Activated CD8-positive, alpha-beta T cell treated with anti-CD3 and anti-CD28 coated beads for 36 hours (primary cell): ENCODE measurements around the gene ARFGEF3. TPM values are rescaled to one million over a fixed set of nuclear protein-coding genes. Genes with fewer than 3 reads are reported as not detected.
"Not testable (repeated sequence)": the region's sequence is repeated elsewhere in the genome, so short reads cannot be mapped to it uniquely, and the experiment has no call there.

ENCODE experiments used
- ATAC-seq: fragments of 200-7000 bp; cut with Tn5 transposase; one replicate; pipeline ENCODE4 v1.10.0; 2021; ENCODE audit warnings: mild to moderate bottlenecking, moderate library complexity
- CTCF ChIA-PET: fragments of 350-600 bp; sonication (Branson Sonifier 250); formaldehyde crosslinking; loops from one replicate; lab custom pipeline; 2021; ENCODE audit warnings: antibody characterized with exemption; lab: Charles Lee
- POLR2A ChIA-PET: fragments of 350-600 bp; sonication (Branson Sonifier 250); formaldehyde crosslinking; loops from one replicate; lab custom pipeline; 2021; ENCODE audit warnings: antibody characterized with exemption; lab: Charles Lee
- DNase-seq: peaks from one replicate; pipeline ENCODE4 v3.0.0-alpha.2; 2020
- H3K27ac Mint-ChIP-seq: one replicate; pipeline ENCODE4 v1.8.0; 2021; ENCODE audit warnings: mild to moderate bottlenecking, mixed read lengths
- H3K27me3 Mint-ChIP-seq: one replicate; pipeline ENCODE4 v1.8.0; 2021; ENCODE audit warnings: mixed read lengths
- H3K36me3 Mint-ChIP-seq: one replicate; pipeline ENCODE4 v1.8.0; 2021; ENCODE audit warnings: low read depth, mixed read lengths
- H3K4me1 Mint-ChIP-seq: one replicate; pipeline ENCODE4 v1.8.0; 2021; ENCODE audit warnings: low read depth, mixed read lengths
- H3K4me3 Mint-ChIP-seq: one replicate; pipeline ENCODE4 v1.8.0; 2021; ENCODE audit warnings: mild to moderate bottlenecking, moderate library complexity, mixed read lengths
- H3K9me3 Mint-ChIP-seq: one replicate; pipeline ENCODE4 v1.8.0; 2021; ENCODE audit warnings: mixed read lengths
- intact Hi-C: fragments of 100-400 bp; cut with micrococcal nuclease; formaldehyde crosslinking; loops from one replicate; pipeline ENCODE4 v1.10.0; 2022
- total RNA-seq, 2 experiments: library from RNA; stranded (reverse); gene quantifications; one replicate each; pipeline ENCODE4 v1.2.3, GENCODE V29; 2021
- TF ChIP-seq, protein P1 (sequence below): fragments of 200-600 bp; IDR thresholded peaks from one replicate; pipeline ENCODE4 v1.8.0; 2022; ENCODE audit warnings: antibody characterized with exemption, mild to moderate bottlenecking

Gene ARFGEF3
- total RNA-seq, 2 experiments from 2014 or later, result 1.7 to 1.8 TPM

DNA sequence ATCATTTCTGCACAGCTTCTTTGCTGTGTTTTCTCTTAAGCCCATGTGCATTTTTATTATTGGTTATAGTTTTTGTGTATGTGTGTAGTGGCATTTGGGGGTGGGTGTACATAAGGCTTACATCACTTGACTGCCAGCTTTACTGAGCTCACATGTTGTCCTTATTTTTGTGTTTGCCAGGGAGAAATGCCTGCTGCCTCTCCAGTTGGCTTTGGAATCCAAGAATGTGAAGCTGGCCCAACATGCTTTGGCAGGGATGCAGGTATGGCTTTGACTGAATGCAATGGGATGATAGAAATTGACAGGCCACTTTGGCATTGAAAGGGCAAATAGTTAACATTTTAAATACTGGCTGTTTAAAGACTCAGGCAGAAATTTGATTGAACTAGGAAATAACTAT is 45.1 kb downstream of the ARFGEF3 start:
- POLR2A ChIA-PET, result no interaction called here
- H3K36me3 Mint-ChIP-seq, result no peaks in the 10 kb centered on the region
- H3K4me1 Mint-ChIP-seq, result no peaks in the 10 kb centered on the region
- ATAC-seq, result no peak
- CTCF ChIA-PET, result no interaction called here
- intact Hi-C loops, result no loop called here
- no peak overlapping the region for H3K27ac Mint-ChIP-seq
- H3K9me3 Mint-ChIP-seq, result no peaks in the 10 kb centered on the region
- peaks cover 13% of the 10 kb centered on the region for H3K27me3 Mint-ChIP-seq
- no peak overlapping the region for H3K4me3 Mint-ChIP-seq
- no peak for DNase-seq
- TF ChIP-seq, protein P1, sequence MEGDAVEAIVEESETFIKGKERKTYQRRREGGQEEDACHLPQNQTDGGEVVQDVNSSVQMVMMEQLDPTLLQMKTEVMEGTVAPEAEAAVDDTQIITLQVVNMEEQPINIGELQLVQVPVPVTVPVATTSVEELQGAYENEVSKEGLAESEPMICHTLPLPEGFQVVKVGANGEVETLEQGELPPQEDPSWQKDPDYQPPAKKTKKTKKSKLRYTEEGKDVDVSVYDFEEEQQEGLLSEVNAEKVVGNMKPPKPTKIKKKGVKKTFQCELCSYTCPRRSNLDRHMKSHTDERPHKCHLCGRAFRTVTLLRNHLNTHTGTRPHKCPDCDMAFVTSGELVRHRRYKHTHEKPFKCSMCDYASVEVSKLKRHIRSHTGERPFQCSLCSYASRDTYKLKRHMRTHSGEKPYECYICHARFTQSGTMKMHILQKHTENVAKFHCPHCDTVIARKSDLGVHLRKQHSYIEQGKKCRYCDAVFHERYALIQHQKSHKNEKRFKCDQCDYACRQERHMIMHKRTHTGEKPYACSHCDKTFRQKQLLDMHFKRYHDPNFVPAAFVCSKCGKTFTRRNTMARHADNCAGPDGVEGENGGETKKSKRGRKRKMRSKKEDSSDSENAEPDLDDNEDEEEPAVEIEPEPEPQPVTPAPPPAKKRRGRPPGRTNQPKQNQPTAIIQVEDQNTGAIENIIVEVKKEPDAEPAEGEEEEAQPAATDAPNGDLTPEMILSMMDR, result no peak

DNA sequence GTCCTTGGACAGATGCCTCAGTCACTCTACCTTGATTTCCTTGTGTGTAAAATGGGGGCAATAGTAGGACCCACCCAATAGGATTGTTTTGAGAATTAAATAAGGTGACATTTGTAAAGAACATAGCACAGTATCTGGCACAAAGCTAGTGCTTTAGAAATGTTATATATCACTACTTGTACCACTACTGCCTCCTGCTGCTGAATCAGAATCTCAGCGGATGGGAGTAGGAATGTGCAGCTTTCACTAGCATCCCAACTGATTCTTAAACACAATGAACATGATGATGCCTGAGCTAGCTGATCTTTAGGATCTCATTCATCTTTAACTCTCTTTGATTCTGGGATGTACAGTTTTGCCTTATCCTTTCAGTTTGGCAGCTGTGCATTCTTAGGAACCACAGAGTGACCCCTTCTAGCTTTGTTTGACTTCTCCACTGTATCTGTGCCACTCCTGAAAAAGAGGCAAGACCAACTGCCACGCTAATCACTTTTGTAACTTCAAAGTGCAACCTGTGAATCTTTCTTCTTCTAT is 49.4 kb downstream of the ARFGEF3 start:
- Mint-ChIP-seq H3K4me3 (no peak overlapping the region), H3K9me3 (no peaks in the 10 kb centered on the region), H3K4me1 (no peaks in the 10 kb centered on the region), H3K27ac (no peak overlapping the region), H3K36me3 (no peaks in the 10 kb centered on the region), H3K27me3 (peaks cover 18% of the 10 kb centered on the region)
- POLR2A ChIA-PET, result no interaction called here
- CTCF ChIA-PET, result interaction anchor here (1.4 kb wide), 1 partner anchor 95 kb away, joined by 6 read pairs; no protein-coding TSS in a partner anchor
- no peak for ATAC-seq
- intact Hi-C loops, result no loop called here
- no peak for DNase-seq
- TF ChIP-seq, protein P1, result no peak

DNA sequence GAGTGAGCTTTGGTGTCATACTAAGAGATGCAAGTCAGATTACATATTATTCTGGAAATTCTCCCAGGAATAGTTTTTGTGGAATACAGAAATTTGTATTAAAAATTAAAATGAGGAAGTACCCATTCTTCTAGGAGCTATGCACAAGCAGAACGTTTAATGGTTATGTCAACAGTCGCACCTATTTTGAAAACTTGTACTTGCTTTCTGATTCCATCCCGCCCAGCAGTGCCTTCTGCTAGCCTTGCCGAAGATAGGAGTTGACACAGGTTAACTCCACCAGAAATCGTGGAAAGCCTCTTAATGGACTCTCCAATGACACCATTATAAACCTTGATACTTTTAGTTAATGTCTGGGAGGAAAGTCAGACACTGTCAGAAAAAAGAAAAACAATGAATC is 49.9 kb downstream of the ARFGEF3 start:
- DNase-seq, result no peak
- no peaks in the 10 kb centered on the region for H3K4me1 Mint-ChIP-seq
- POLR2A ChIA-PET, result no interaction called here
- no peaks in the 10 kb centered on the region for H3K36me3 Mint-ChIP-seq
- H3K27me3 Mint-ChIP-seq, result peaks cover 13% of the 10 kb centered on the region
- no peaks in the 10 kb centered on the region for H3K9me3 Mint-ChIP-seq
- intact Hi-C loops, result no loop called here
- TF ChIP-seq, protein P1, result no peak
- H3K4me3 Mint-ChIP-seq, result no peak overlapping the region
- CTCF ChIA-PET, result interaction anchor here (1.4 kb wide), 1 partner anchor 96 kb away, joined by 6 read pairs; no protein-coding TSS in a partner anchor
- no peak overlapping the region for H3K27ac Mint-ChIP-seq
- ATAC-seq, result no peak

DNA sequence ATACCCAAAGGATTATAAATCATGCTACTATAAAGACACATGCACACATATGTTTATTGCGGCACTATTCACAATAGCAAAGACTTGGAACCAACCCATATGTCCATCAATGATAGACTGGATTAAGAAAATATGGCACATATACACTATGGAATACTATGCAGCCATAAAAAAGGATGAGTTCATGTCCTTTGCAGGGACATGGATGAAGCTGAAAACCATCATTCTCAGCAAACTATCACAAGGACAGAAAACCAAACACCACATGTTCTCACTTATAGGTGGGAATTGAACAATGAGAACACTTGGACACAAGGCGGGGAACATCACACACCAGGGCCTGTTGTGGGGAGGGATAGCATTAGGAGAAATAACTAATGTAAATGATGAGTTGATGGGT is 50.8 kb downstream of the ARFGEF3 start:
- CTCF ChIA-PET, DNase-seq, H3K27ac Mint-ChIP-seq, H3K4me1 Mint-ChIP-seq, H3K9me3 Mint-ChIP-seq, POLR2A ChIA-PET, intact Hi-C loops, H3K36me3 Mint-ChIP-seq, H3K4me3 Mint-ChIP-seq, ATAC-seq: not testable (repeated sequence)
- H3K27me3 Mint-ChIP-seq, result peaks cover 11% of the 10 kb centered on the region

DNA sequence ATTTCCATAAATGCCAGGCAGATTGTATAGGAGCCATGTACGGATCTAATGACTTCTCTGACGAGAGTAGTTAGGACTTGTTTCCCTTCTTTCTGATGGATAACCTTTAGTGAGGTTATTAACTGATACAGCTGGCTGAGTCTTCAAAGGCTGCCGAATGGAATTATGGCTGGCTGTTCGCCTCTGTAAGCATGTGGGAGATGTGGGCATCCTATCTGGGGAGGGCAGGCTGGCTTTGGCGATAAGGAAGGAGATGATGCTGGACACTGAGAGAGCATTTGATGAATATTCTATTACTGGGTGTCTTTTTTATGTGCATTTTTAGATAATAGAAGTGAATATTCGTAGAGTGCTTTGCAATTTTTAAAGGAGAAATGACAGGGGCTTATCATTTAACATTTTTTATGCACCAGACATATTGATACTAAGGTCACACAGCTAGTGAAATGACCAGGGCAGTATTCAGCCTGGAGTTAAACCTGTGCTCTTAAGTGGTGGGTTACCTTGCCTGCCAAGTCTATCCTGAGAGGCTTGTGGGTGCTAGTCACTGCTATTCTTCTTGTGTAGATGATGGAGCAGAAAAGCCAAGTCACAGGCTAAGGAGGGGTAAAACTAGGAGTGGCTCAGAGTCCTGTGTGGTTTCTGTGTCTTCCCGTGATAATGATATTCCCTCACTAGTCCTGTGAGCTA is 53.5 kb downstream of the ARFGEF3 start:
- no peaks in the 10 kb centered on the region for H3K9me3 Mint-ChIP-seq
- CTCF ChIA-PET, result no interaction called here
- TF ChIP-seq, protein P1, result no peak
- POLR2A ChIA-PET, result no interaction called here
- H3K36me3 Mint-ChIP-seq, result no peaks in the 10 kb centered on the region
- no peak overlapping the region for H3K4me3 Mint-ChIP-seq
- H3K4me1 Mint-ChIP-seq, result no peaks in the 10 kb centered on the region
- ATAC-seq (no peak), DNase-seq (no peak)
- no peak overlapping the region for H3K27ac Mint-ChIP-seq
- intact Hi-C loops, result no loop called here
- H3K27me3 Mint-ChIP-seq, result peaks cover 11% of the 10 kb centered on the region
